CD4-positive, alpha-beta memory T cell (primary cell): ENCODE measurements around the gene PSMD1. TPM values are rescaled to one million over a fixed set of nuclear protein-coding genes. Genes with fewer than 3 reads are reported as not detected.

Source experiments
- CTCF ChIA-PET: fragments of 350-600 bp; sonication (Branson Sonifier 250); formaldehyde crosslinking; loops from one replicate; lab custom pipeline; 2021; ENCODE audit warnings: inconsistent platforms; ENCODE audit not compliant: partially characterized antibody; lab: Charles Lee
- POLR2A ChIA-PET: fragments of 350-600 bp; sonication (Branson Sonifier 250); formaldehyde crosslinking; loops from one replicate; lab custom pipeline; 2021; ENCODE audit not compliant: partially characterized antibody; lab: Charles Lee
- DNase-seq, 5 donors: peaks; one replicate each; pipeline versions ENCODE4 v3.0.0 to v3.0.0-alpha.2; 2020 to 2022; ENCODE audit warnings: mixed read lengths in 1 of 5
- H3K27ac ChIP-seq: one replicate; pipeline ENCODE4 v1.7.0; 2013; ENCODE audit warnings: low read depth, low read length
- H3K27me3 ChIP-seq: 2 replicates; pipeline ENCODE4 v1.7.0; 2013; ENCODE audit warnings: mild to moderate bottlenecking, low read length, moderate library complexity; ENCODE audit not compliant: insufficient read depth
- H3K36me3 ChIP-seq: 2 replicates; pipeline ENCODE4 v1.7.0; 2013; ENCODE audit warnings: mild to moderate bottlenecking, low read length, moderate library complexity; ENCODE audit not compliant: insufficient read depth
- H3K4me1 ChIP-seq: 2 replicates; pipeline ENCODE4 v1.7.0; 2013; ENCODE audit warnings: mild to moderate bottlenecking, low read length, moderate library complexity; ENCODE audit not compliant: insufficient read depth
- H3K4me3 ChIP-seq, 2 donors: one replicate each; pipeline ENCODE4 v1.7.0; 2013; ENCODE audit warnings: low read length in 2 of 2, mild to moderate bottlenecking in 1 of 2
- H3K9me3 ChIP-seq, 2 donors: one replicate each; pipeline ENCODE4 v1.7.0; 2013; ENCODE audit warnings: low read length in 2 of 2, control low read depth in 1 of 2; ENCODE audit not compliant: control insufficient read depth in 1 of 2
- H3K27ac Mint-ChIP-seq, 7 donors: one replicate each; pipeline ENCODE4 v1.8.0; 2020 to 2021; ENCODE audit warnings: mixed read lengths in 7 of 7, mild to moderate bottlenecking in 6 of 7, inconsistent platforms in 3 of 7, moderate library complexity in 3 of 7
- H3K27me3 Mint-ChIP-seq, 2 donors: one replicate each; pipeline ENCODE4 v1.8.0; 2020 to 2021; ENCODE audit warnings: mixed read lengths in 2 of 2
- H3K36me3 Mint-ChIP-seq, 2 donors: one replicate each; pipeline ENCODE4 v1.8.0; 2020 to 2021; ENCODE audit warnings: mixed read lengths in 2 of 2, inconsistent platforms in 1 of 2, mild to moderate bottlenecking in 1 of 2
- H3K4me1 Mint-ChIP-seq, 4 donors: one replicate each; pipeline ENCODE4 v1.8.0; 2020 to 2021; ENCODE audit warnings: mixed read lengths in 4 of 4, mild to moderate bottlenecking in 1 of 4
- H3K4me3 Mint-ChIP-seq, 8 donors: one replicate each; pipeline ENCODE4 v1.8.0; 2020 to 2021; ENCODE audit warnings: mixed read lengths in 8 of 8, mild to moderate bottlenecking in 7 of 8, moderate library complexity in 6 of 8, inconsistent platforms in 3 of 8
- H3K9me3 Mint-ChIP-seq, 8 donors: one replicate each; pipeline ENCODE4 v1.8.0; 2020 to 2021; ENCODE audit warnings: mixed read lengths in 8 of 8, mild to moderate bottlenecking in 5 of 8, inconsistent platforms in 3 of 8, moderate library complexity in 1 of 8
- intact Hi-C: fragments of 100-400 bp; cut with micrococcal nuclease; formaldehyde crosslinking; loops from one replicate; pipeline ENCODE4 v1.15.1; 2023
- polyA plus RNA-seq, 2 donors: library from polyadenylated mRNA; unstranded; fragments of 300-500 nt; fragmentation: Illumina TruSeq; gene quantifications; one replicate each; pipeline ENCODE4 v1.2.3, GENCODE V29; 2021
- total RNA-seq, 2 experiments: library from RNA; stranded (reverse); gene quantifications; one replicate each; pipeline ENCODE4 v1.2.3, GENCODE V29; 2021

Gene PSMD1
- total and polyA plus RNA-seq, 4 experiments from 2014 or later = 38.0 to 65.0 (median 52.6) TPM

- Mint-ChIP-seq H3K4me3 (no peak overlapping the region), H3K4me1 (peaks cover 0 to 2% (median under 1%) of the 10 kb centered on the region in 4 donors), H3K36me3 (no peaks in the 10 kb centered on the region), H3K9me3 (peaks cover 0 to 2% (median 0%) of the 10 kb centered on the region in 8 donors), H3K27ac (no peak overlapping the region), H3K27me3 (peaks cover 0 to 4% of the 10 kb centered on the region in 2 donors)
- H3K4me3 ChIP-seq = no peak overlapping the region
- H3K36me3 ChIP-seq = no peaks in the 10 kb centered on the region
- H3K9me3 ChIP-seq = no peaks in the 10 kb centered on the region
- ChIA-PET CTCF (no interaction called here), POLR2A (no interaction called here)
- DNase-seq = no peak
- H3K27ac ChIP-seq = no peak overlapping the region
- intact Hi-C loops = no loop called here
- H3K4me1 ChIP-seq = peaks cover under 1% of the 10 kb centered on the region
- H3K27me3 ChIP-seq = no peaks in the 10 kb centered on the region
Observed at GRCh38 chr2:231204146-231204545, 147.5 kb downstream of the PSMD1 start.

- ChIA-PET POLR2A (no interaction called here), CTCF (no interaction called here)
- Mint-ChIP-seq H3K9me3 (peaks cover 0 to 2% (median 0%) of the 10 kb centered on the region in 8 donors), H3K36me3 (no peaks in the 10 kb centered on the region), H3K27ac (no peak overlapping the region), H3K4me3 (no peak overlapping the region), H3K4me1 (no peaks in the 10 kb centered on the region), H3K27me3 (peaks cover 0 to 4% of the 10 kb centered on the region in 2 donors)
- no peaks in the 10 kb centered on the region for H3K27me3 ChIP-seq
- intact Hi-C loops = no loop called here
- no peak overlapping the region for H3K27ac ChIP-seq
- no peaks in the 10 kb centered on the region for H3K36me3 ChIP-seq
- no peak overlapping the region for H3K4me3 ChIP-seq
- no peaks in the 10 kb centered on the region for H3K4me1 ChIP-seq
- no peak for DNase-seq
- no peaks in the 10 kb centered on the region for H3K9me3 ChIP-seq
Observed at GRCh38 chr2:231204581-231204980, 147.9 kb downstream of the PSMD1 start.

DNA sequence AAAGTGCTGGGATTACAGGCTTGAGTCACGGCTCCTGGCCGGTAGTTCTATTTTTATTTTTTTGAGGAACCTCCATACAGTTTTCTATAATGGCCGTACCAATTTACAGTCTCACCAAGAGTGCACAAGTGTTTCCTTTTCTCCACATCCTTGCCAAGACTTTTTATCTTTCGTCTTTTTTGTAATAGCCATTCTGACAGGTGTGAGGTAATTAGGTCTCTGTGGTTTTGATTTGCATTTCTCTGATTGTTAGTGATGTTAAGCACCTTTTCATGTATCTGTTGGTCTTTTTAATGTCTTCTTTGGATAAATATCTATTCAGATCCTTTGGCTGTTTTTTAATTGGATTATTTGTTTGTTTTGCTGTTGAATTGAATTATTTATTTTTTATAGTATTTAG is 151.1 kb downstream of the PSMD1 start:
- H3K27ac ChIP-seq = no peak overlapping the region
- Mint-ChIP-seq H3K27ac (peak overlapping the region in 1 of 7 donors; percentile 12), H3K27me3 (no peaks in the 10 kb centered on the region), H3K4me3 (no peak overlapping the region), H3K4me1 (no peaks in the 10 kb centered on the region), H3K9me3 (peaks cover 0 to 2% (median 0%) of the 10 kb centered on the region in 8 donors), H3K36me3 (no peaks in the 10 kb centered on the region)
- ChIA-PET CTCF (no interaction called here), POLR2A (no interaction called here)
- H3K4me3 ChIP-seq = no peak overlapping the region
- H3K27me3 ChIP-seq = no peaks in the 10 kb centered on the region
- H3K4me1 ChIP-seq = no peaks in the 10 kb centered on the region
- intact Hi-C loops = no loop called here
- no peaks in the 10 kb centered on the region for H3K9me3 ChIP-seq
- DNase-seq = no peak
- H3K36me3 ChIP-seq = no peaks in the 10 kb centered on the region

- no peaks in the 10 kb centered on the region for H3K36me3 ChIP-seq
- H3K9me3 ChIP-seq = no peaks in the 10 kb centered on the region
- H3K36me3 Mint-ChIP-seq = no peaks in the 10 kb centered on the region
- CTCF ChIA-PET = no interaction called here
- no peak for DNase-seq
- H3K9me3 Mint-ChIP-seq = no peaks in the 10 kb centered on the region
- H3K27ac ChIP-seq = no peak overlapping the region
- intact Hi-C loops = no loop called here
- no peaks in the 10 kb centered on the region for H3K4me1 ChIP-seq
- no peaks in the 10 kb centered on the region for H3K27me3 ChIP-seq
- H3K4me3 Mint-ChIP-seq = no peak overlapping the region
- H3K4me3 ChIP-seq = no peak overlapping the region
- peaks cover 0 to 2% of the 10 kb centered on the region in 2 donors for H3K27me3 Mint-ChIP-seq
- H3K4me1 Mint-ChIP-seq = no peaks in the 10 kb centered on the region
- POLR2A ChIA-PET = no interaction called here
- H3K27ac Mint-ChIP-seq = no peak overlapping the region
Observed at GRCh38 chr2:231210782-231211181, 154.1 kb downstream of the PSMD1 start.

GRCh38 chr2:231211486-231211885 is 154.8 kb downstream of the PSMD1 start:
- intact Hi-C loops = no loop called here
- Histone ChIP-seq H3K9me3 (no peaks in the 10 kb centered on the region), H3K4me1 (no peaks in the 10 kb centered on the region), H3K36me3 (no peaks in the 10 kb centered on the region), H3K27ac (no peak overlapping the region), H3K27me3 (no peaks in the 10 kb centered on the region), H3K4me3 (no peak overlapping the region)
- POLR2A ChIA-PET = no interaction called here
- peaks cover 0 to 2% of the 10 kb centered on the region in 2 donors for H3K27me3 Mint-ChIP-seq
- H3K4me3 Mint-ChIP-seq = no peak overlapping the region
- no peaks in the 10 kb centered on the region for H3K4me1 Mint-ChIP-seq
- no peak overlapping the region for H3K27ac Mint-ChIP-seq
- no peaks in the 10 kb centered on the region for H3K36me3 Mint-ChIP-seq
- no peak for DNase-seq
- CTCF ChIA-PET = no interaction called here
- H3K9me3 Mint-ChIP-seq = no peaks in the 10 kb centered on the region

GRCh38 chr2:231212329-231212845 is 155.7 kb downstream of the PSMD1 start:
- H3K4me3 Mint-ChIP-seq = no peak overlapping the region
- no peaks in the 10 kb centered on the region for H3K9me3 Mint-ChIP-seq
- H3K4me1 Mint-ChIP-seq = no peaks in the 10 kb centered on the region
- H3K36me3 ChIP-seq = no peaks in the 10 kb centered on the region
- H3K9me3 ChIP-seq = no peaks in the 10 kb centered on the region
- ChIA-PET CTCF (no interaction called here), POLR2A (no interaction called here)
- peaks cover 0 to 2% of the 10 kb centered on the region in 2 donors for H3K27me3 Mint-ChIP-seq
- H3K27me3 ChIP-seq = no peaks in the 10 kb centered on the region
- H3K4me1 ChIP-seq = no peaks in the 10 kb centered on the region
- no peak for DNase-seq
- no peak overlapping the region for H3K27ac Mint-ChIP-seq
- intact Hi-C loops = no loop called here
- H3K36me3 Mint-ChIP-seq = no peaks in the 10 kb centered on the region
- H3K27ac ChIP-seq = no peak overlapping the region
- no peak overlapping the region for H3K4me3 ChIP-seq

GRCh38 chr2:231213931-231214642 is 157.4 kb downstream of the PSMD1 start:
- Histone ChIP-seq H3K4me1 (no peaks in the 10 kb centered on the region), H3K36me3 (no peaks in the 10 kb centered on the region), H3K27me3 (no peaks in the 10 kb centered on the region), H3K4me3 (no peak overlapping the region), H3K27ac (no peak overlapping the region), H3K9me3 (no peaks in the 10 kb centered on the region)
- Mint-ChIP-seq H3K4me1 (no peaks in the 10 kb centered on the region), H3K27me3 (peaks cover 0 to 2% of the 10 kb centered on the region in 2 donors), H3K36me3 (no peaks in the 10 kb centered on the region), H3K4me3 (no peak overlapping the region), H3K27ac (no peak overlapping the region), H3K9me3 (no peaks in the 10 kb centered on the region)
- ChIA-PET CTCF (no interaction called here), POLR2A (no interaction called here)
- no peak for DNase-seq
- intact Hi-C loops = no loop called here
